SK-N-SH (cell line): ENCODE results near the gene OAS1.

Experiments used
- EP300 ChIP-seq, 2 experiments: IDR thresholded peaks; 2 replicates each; pipeline versions ENCODE4 v1.4.0 to v1.6.1; 2012; ENCODE audit warnings: borderline replicate concordance in 1 of 2, low read depth in 1 of 2, low read length in 1 of 2
- GABPA ChIP-seq: IDR thresholded peaks from 2 replicates; pipeline ENCODE4 v1.4.0; 2012; ENCODE audit warnings: low read depth, mild to moderate bottlenecking
- RAD21 ChIP-seq: IDR thresholded peaks from 2 replicates; pipeline ENCODE4 v1.6.1; 2012; ENCODE audit warnings: mild to moderate bottlenecking, low read length
- RXRA ChIP-seq: IDR thresholded peaks from 2 replicates; pipeline ENCODE4 v1.4.0; 2012; ENCODE audit warnings: low read depth, mild to moderate bottlenecking, borderline replicate concordance
- SIN3A ChIP-seq: IDR thresholded peaks from 2 replicates; pipeline ENCODE4 v1.6.1; 2012; ENCODE audit warnings: low read depth, mild to moderate bottlenecking, low read length, moderate library complexity, borderline replicate concordance
- SMC3 ChIP-seq: IDR thresholded peaks from 2 replicates; pipeline ENCODE4 v1.6.1; 2012; ENCODE audit warnings: low read depth, low read length, improper control_type of control experiment
- YY1 ChIP-seq: IDR thresholded peaks from 2 replicates; pipeline ENCODE4 v1.4.0; 2012; ENCODE audit warnings: low read depth, mild to moderate bottlenecking
- TF ChIP-seq, protein P1 (sequence below): fragments of 200-600 bp; sonication (generic); IDR thresholded peaks from 2 replicates; pipeline ENCODE4 v1.6.1; 2017; ENCODE audit warnings: antibody characterized with exemption, mild to moderate bottlenecking, moderate library complexity
- TF ChIP-seq, protein P2 (sequence below): fragments of 150-350 bp; IDR thresholded peaks from 2 replicates; pipeline ENCODE4 v1.6.1; 2017; ENCODE audit warnings: antibody characterized with exemption, low read length, low read depth, borderline replicate concordance
- TF ChIP-seq, protein P3 (sequence below): IDR thresholded peaks from 2 replicates; pipeline ENCODE4 v1.6.1; 2012; ENCODE audit warnings: mild to moderate bottlenecking, low read depth, low read length, moderate library complexity

DNA sequence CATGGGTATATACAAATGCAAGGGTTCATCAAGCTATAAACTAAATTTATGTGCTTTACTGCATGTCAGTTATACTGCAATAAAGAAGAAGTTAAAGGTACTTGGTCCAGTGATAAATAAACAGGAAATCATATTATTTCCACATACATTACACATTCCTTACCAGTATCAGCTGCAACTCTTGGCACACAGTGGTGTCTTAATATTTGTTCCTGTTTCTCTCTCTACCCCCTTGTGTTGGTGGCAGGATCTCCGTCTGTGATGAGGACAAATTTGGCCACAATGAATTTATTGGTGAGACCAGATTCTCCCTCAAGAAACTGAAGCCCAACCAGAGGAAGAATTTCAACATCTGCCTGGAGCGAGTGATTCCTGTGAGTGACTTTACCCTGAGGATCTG lies 19.2 kb upstream of the OAS1 start:
- TF ChIP-seq SIN3A: no peak
- TF ChIP-seq GABPA: no peak
- TF ChIP-seq, protein P1, sequence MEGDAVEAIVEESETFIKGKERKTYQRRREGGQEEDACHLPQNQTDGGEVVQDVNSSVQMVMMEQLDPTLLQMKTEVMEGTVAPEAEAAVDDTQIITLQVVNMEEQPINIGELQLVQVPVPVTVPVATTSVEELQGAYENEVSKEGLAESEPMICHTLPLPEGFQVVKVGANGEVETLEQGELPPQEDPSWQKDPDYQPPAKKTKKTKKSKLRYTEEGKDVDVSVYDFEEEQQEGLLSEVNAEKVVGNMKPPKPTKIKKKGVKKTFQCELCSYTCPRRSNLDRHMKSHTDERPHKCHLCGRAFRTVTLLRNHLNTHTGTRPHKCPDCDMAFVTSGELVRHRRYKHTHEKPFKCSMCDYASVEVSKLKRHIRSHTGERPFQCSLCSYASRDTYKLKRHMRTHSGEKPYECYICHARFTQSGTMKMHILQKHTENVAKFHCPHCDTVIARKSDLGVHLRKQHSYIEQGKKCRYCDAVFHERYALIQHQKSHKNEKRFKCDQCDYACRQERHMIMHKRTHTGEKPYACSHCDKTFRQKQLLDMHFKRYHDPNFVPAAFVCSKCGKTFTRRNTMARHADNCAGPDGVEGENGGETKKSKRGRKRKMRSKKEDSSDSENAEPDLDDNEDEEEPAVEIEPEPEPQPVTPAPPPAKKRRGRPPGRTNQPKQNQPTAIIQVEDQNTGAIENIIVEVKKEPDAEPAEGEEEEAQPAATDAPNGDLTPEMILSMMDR: no peak
- TF ChIP-seq, protein P2, sequence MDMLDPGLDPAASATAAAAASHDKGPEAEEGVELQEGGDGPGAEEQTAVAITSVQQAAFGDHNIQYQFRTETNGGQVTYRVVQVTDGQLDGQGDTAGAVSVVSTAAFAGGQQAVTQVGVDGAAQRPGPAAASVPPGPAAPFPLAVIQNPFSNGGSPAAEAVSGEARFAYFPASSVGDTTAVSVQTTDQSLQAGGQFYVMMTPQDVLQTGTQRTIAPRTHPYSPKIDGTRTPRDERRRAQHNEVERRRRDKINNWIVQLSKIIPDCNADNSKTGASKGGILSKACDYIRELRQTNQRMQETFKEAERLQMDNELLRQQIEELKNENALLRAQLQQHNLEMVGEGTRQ: no peak
- TF ChIP-seq RAD21: no peak
- no peak for TF ChIP-seq EP300 (IDR thresholded peaks at IDR 0.05; ENCODE audit: borderline replicate concordance in 1 of 2, low read depth in 1 of 2, low read length in 1 of 2)
- no peak for TF ChIP-seq SMC3
- TF ChIP-seq YY1: no peak
- TF ChIP-seq, protein P3, sequence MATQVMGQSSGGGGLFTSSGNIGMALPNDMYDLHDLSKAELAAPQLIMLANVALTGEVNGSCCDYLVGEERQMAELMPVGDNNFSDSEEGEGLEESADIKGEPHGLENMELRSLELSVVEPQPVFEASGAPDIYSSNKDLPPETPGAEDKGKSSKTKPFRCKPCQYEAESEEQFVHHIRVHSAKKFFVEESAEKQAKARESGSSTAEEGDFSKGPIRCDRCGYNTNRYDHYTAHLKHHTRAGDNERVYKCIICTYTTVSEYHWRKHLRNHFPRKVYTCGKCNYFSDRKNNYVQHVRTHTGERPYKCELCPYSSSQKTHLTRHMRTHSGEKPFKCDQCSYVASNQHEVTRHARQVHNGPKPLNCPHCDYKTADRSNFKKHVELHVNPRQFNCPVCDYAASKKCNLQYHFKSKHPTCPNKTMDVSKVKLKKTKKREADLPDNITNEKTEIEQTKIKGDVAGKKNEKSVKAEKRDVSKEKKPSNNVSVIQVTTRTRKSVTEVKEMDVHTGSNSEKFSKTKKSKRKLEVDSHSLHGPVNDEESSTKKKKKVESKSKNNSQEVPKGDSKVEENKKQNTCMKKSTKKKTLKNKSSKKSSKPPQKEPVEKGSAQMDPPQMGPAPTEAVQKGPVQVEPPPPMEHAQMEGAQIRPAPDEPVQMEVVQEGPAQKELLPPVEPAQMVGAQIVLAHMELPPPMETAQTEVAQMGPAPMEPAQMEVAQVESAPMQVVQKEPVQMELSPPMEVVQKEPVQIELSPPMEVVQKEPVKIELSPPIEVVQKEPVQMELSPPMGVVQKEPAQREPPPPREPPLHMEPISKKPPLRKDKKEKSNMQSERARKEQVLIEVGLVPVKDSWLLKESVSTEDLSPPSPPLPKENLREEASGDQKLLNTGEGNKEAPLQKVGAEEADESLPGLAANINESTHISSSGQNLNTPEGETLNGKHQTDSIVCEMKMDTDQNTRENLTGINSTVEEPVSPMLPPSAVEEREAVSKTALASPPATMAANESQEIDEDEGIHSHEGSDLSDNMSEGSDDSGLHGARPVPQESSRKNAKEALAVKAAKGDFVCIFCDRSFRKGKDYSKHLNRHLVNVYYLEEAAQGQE: no peak
- TF ChIP-seq RXRA: no peak
